ENCODE measurements around the gene TEAD1.

The TEAD1 gene

GRCh38 chr11:12930850-12931249 is 256.6 kb downstream of the TEAD1 start:
- Mint-ChIP-seq H3K9me3 (no peaks in the 10 kb centered on the region), H3K27ac (no peak overlapping the region), H3K27me3 (peaks cover 29 to 31% of the 10 kb centered on the region in 2 donors), H3K4me1 (ENCODE audit: low read depth in 2 of 2) (no peaks in the 10 kb centered on the region), H3K4me3 (no peak overlapping the region), H3K36me3 (ENCODE audit: insufficient read depth) (no peaks in the 10 kb centered on the region)
- no peak for DNase-seq
- ATAC-seq (replicated peaks) = no peak

GRCh38 chr11:12932485-12932884 is 258.3 kb downstream of the TEAD1 start:
- ATAC-seq (replicated peaks) (no peak), DNase-seq (no peak)
- peaks cover 27 to 36% of the 10 kb centered on the region in 2 donors for H3K27me3 Mint-ChIP-seq
- H3K27ac Mint-ChIP-seq = no peak overlapping the region
- no peaks in the 10 kb centered on the region for H3K9me3 Mint-ChIP-seq
- no peaks in the 10 kb centered on the region for H3K4me1 Mint-ChIP-seq (ENCODE audit: low read depth in 2 of 2)
- no peak overlapping the region for H3K4me3 Mint-ChIP-seq
- H3K36me3 Mint-ChIP-seq (ENCODE audit: insufficient read depth) = no peaks in the 10 kb centered on the region

GRCh38 chr11:12936200-12936599 is 262.0 kb downstream of the TEAD1 start:
- no peaks in the 10 kb centered on the region for H3K9me3 Mint-ChIP-seq
- no peaks in the 10 kb centered on the region for H3K36me3 Mint-ChIP-seq (ENCODE audit: insufficient read depth)
- DNase-seq (no peak), ATAC-seq (replicated peaks) (no peak)
- H3K4me1 Mint-ChIP-seq (ENCODE audit: low read depth in 2 of 2) = no peaks in the 10 kb centered on the region
- H3K27ac Mint-ChIP-seq = no peak overlapping the region
- H3K4me3 Mint-ChIP-seq = no peak overlapping the region
- peaks cover 28 to 44% of the 10 kb centered on the region in 2 donors for H3K27me3 Mint-ChIP-seq

GRCh38 chr11:12938590-12939247 is 264.5 kb downstream of the TEAD1 start:
- no peak for DNase-seq
- Mint-ChIP-seq H3K4me1 (ENCODE audit: low read depth in 2 of 2) (no peaks in the 10 kb centered on the region), H3K27ac (no peak overlapping the region), H3K27me3 (peaks cover 38 to 63% of the 10 kb centered on the region in 2 donors), H3K4me3 (no peak overlapping the region), H3K36me3 (ENCODE audit: insufficient read depth) (no peaks in the 10 kb centered on the region), H3K9me3 (no peaks in the 10 kb centered on the region)
- ATAC-seq (replicated peaks) = no peak

- peaks cover 32 to 72% of the 10 kb centered on the region in 2 donors for H3K27me3 Mint-ChIP-seq
- no peaks in the 10 kb centered on the region for H3K4me1 Mint-ChIP-seq (ENCODE audit: low read depth in 2 of 2)
- no peaks in the 10 kb centered on the region for H3K36me3 Mint-ChIP-seq (ENCODE audit: insufficient read depth)
- DNase-seq (no peak), ATAC-seq (replicated peaks) (no peak)
- no peak overlapping the region for H3K4me3 Mint-ChIP-seq
- no peaks in the 10 kb centered on the region for H3K9me3 Mint-ChIP-seq
- no peak overlapping the region for H3K27ac Mint-ChIP-seq
Measured at GRCh38 chr11:12941671-12942070, 267.4 kb downstream of the TEAD1 start.

GRCh38 chr11:12942157-12942556 is 267.9 kb downstream of the TEAD1 start:
- Mint-ChIP-seq H3K27ac (no peak overlapping the region), H3K4me3 (no peak overlapping the region), H3K9me3 (no peaks in the 10 kb centered on the region), H3K27me3 (peaks cover 37 to 77% of the 10 kb centered on the region in 2 donors), H3K36me3 (ENCODE audit: insufficient read depth) (no peaks in the 10 kb centered on the region), H3K4me1 (ENCODE audit: low read depth in 2 of 2) (no peaks in the 10 kb centered on the region)
- DNase-seq (no peak), ATAC-seq (replicated peaks) (no peak)

GRCh38 chr11:12943311-12943710 is 269.1 kb downstream of the TEAD1 start:
- no peaks in the 10 kb centered on the region for H3K4me1 Mint-ChIP-seq (ENCODE audit: low read depth in 2 of 2)
- ATAC-seq (replicated peaks) (no peak), DNase-seq (no peak)
- H3K27ac Mint-ChIP-seq = no peak overlapping the region
- no peaks in the 10 kb centered on the region for H3K36me3 Mint-ChIP-seq (ENCODE audit: insufficient read depth)
- peaks cover 48 to 89% of the 10 kb centered on the region in 2 donors for H3K27me3 Mint-ChIP-seq
- no peak overlapping the region for H3K4me3 Mint-ChIP-seq
- no peaks in the 10 kb centered on the region for H3K9me3 Mint-ChIP-seq

- H3K9me3 Mint-ChIP-seq = no peaks in the 10 kb centered on the region
- H3K27me3 Mint-ChIP-seq = peaks cover 51 to 92% of the 10 kb centered on the region in 2 donors
- DNase-seq = no peak
- H3K36me3 Mint-ChIP-seq (ENCODE audit: insufficient read depth) = no peaks in the 10 kb centered on the region
- no peak for ATAC-seq (replicated peaks)
- H3K4me1 Mint-ChIP-seq (ENCODE audit: low read depth in 2 of 2) = no peaks in the 10 kb centered on the region
- H3K27ac Mint-ChIP-seq = no peak overlapping the region
- no peak overlapping the region for H3K4me3 Mint-ChIP-seq
Measured at GRCh38 chr11:12944889-12945288, 270.7 kb downstream of the TEAD1 start.

- Mint-ChIP-seq H3K9me3 (no peaks in the 10 kb centered on the region), H3K27ac (no peak overlapping the region), H3K27me3 (peaks cover 37 to 84% of the 10 kb centered on the region in 2 donors)
Measured at GRCh38 chr11:12949453-12949852, 275.2 kb downstream of the TEAD1 start.

GRCh38 chr11:12950670-12951069 is 276.4 kb downstream of the TEAD1 start:
- no peak for ATAC-seq (replicated peaks)
- H3K4me3 Mint-ChIP-seq = no peak overlapping the region
- DNase-seq = no peak

More at GRCh38 chr11:12949453-12949852, 275.2 kb downstream of the TEAD1 start:
- DNase-seq (no peak), ATAC-seq (replicated peaks) (no peak)
- no peaks in the 10 kb centered on the region for H3K36me3 Mint-ChIP-seq (ENCODE audit: insufficient read depth)
- H3K4me1 Mint-ChIP-seq (ENCODE audit: low read depth in 2 of 2) = no peaks in the 10 kb centered on the region
- H3K4me3 Mint-ChIP-seq = no peak overlapping the region

GRCh38 chr11:12951376-12951775 is 277.2 kb downstream of the TEAD1 start:
- H3K36me3 Mint-ChIP-seq (ENCODE audit: insufficient read depth) = no peaks in the 10 kb centered on the region
- H3K4me3 Mint-ChIP-seq = no peak overlapping the region
- H3K9me3 Mint-ChIP-seq = no peaks in the 10 kb centered on the region
- H3K27ac Mint-ChIP-seq = no peak overlapping the region
- peaks cover 41 to 67% of the 10 kb centered on the region in 2 donors for H3K27me3 Mint-ChIP-seq
- H3K4me1 Mint-ChIP-seq (ENCODE audit: low read depth in 2 of 2) = no peaks in the 10 kb centered on the region
- no peak for DNase-seq
- ATAC-seq (replicated peaks) = no peak

More at GRCh38 chr11:12950670-12951069, 276.4 kb downstream of the TEAD1 start:
- Mint-ChIP-seq H3K9me3 (no peaks in the 10 kb centered on the region), H3K27ac (no peak overlapping the region), H3K27me3 (peaks cover 37 to 72% of the 10 kb centered on the region in 2 donors), H3K36me3 (ENCODE audit: insufficient read depth) (no peaks in the 10 kb centered on the region), H3K4me1 (ENCODE audit: low read depth in 2 of 2) (no peaks in the 10 kb centered on the region)

GRCh38 chr11:12952094-12952493 is 277.9 kb downstream of the TEAD1 start:
- ATAC-seq (replicated peaks) (no peak), DNase-seq (no peak)
- Mint-ChIP-seq H3K27ac (no peak overlapping the region), H3K4me3 (no peak overlapping the region), H3K27me3 (peaks cover 34 to 60% of the 10 kb centered on the region in 2 donors), H3K36me3 (ENCODE audit: insufficient read depth) (no peaks in the 10 kb centered on the region), H3K9me3 (no peaks in the 10 kb centered on the region), H3K4me1 (ENCODE audit: low read depth in 2 of 2) (no peaks in the 10 kb centered on the region)

GRCh38 chr11:12958986-12959385 is 284.8 kb downstream of the TEAD1 start:
- Mint-ChIP-seq H3K27me3 (peaks cover 31 to 32% of the 10 kb centered on the region in 2 donors), H3K27ac (no peak overlapping the region), H3K9me3 (no peaks in the 10 kb centered on the region), H3K4me3 (no peak overlapping the region), H3K4me1 (ENCODE audit: low read depth in 2 of 2) (no peaks in the 10 kb centered on the region), H3K36me3 (ENCODE audit: insufficient read depth) (no peaks in the 10 kb centered on the region)
- no peak for DNase-seq
- ATAC-seq (replicated peaks) = no peak

- Mint-ChIP-seq H3K36me3 (ENCODE audit: insufficient read depth) (no peaks in the 10 kb centered on the region), H3K9me3 (no peaks in the 10 kb centered on the region), H3K27me3 (peaks cover 33 to 50% of the 10 kb centered on the region in 2 donors), H3K4me3 (no peak overlapping the region), H3K27ac (no peak overlapping the region), H3K4me1 (ENCODE audit: low read depth in 2 of 2) (no peaks in the 10 kb centered on the region)
- no peak for ATAC-seq (replicated peaks)
- no peak for DNase-seq
Measured at GRCh38 chr11:12961615-12962014, 287.4 kb downstream of the TEAD1 start.

Measured in effector memory CD8-positive, alpha-beta T cell (primary cell).